Chondrocyte (in vitro differentiated cells): ENCODE results near the gene PSENEN. TPM values are rescaled to one million over a fixed set of nuclear protein-coding genes. Genes with fewer than 3 reads are reported as not detected.

Experiments used
- DNase-seq: peaks from one replicate; pipeline ENCODE4 v3.0.0; 2021; ENCODE audit warnings: mixed read lengths, low spot score
- H3K27ac Mint-ChIP-seq: one replicate; pipeline ENCODE4 v1.8.0; 2021; ENCODE audit warnings: mild to moderate bottlenecking, moderate library complexity, mixed read lengths; ENCODE audit not compliant: unreplicated experiment
- H3K27me3 Mint-ChIP-seq: 2 replicates; pipeline ENCODE4 v1.8.0; 2021; ENCODE audit warnings: low read depth, mixed read lengths
- H3K36me3 Mint-ChIP-seq: 2 replicates; pipeline ENCODE4 v1.8.0; 2021; ENCODE audit warnings: low read depth, mixed read lengths
- H3K4me1 Mint-ChIP-seq: 2 replicates; pipeline ENCODE4 v1.8.0; 2021; ENCODE audit warnings: low read depth, mild to moderate bottlenecking, mixed read lengths
- H3K4me3 Mint-ChIP-seq: one replicate; pipeline ENCODE4 v1.8.0; 2021; ENCODE audit warnings: mild to moderate bottlenecking, moderate library complexity, mixed read lengths; ENCODE audit not compliant: unreplicated experiment
- H3K9me3 Mint-ChIP-seq: 2 replicates; pipeline ENCODE4 v1.8.0; 2021; ENCODE audit warnings: low read depth, mixed read lengths
- CTCF ChIP-seq: fragments of 200-600 bp; sonication (generic); IDR thresholded peaks from 2 replicates; pipeline ENCODE4 v1.5.0; 2021; ENCODE audit warnings: antibody characterized with exemption, mild to moderate bottlenecking, moderate library complexity
- total RNA-seq: library from RNA; stranded (reverse); gene quantifications from 3 replicates; pipeline ENCODE4 v1.2.1, GENCODE V29; 2021

Gene PSENEN
- total RNA-seq, 1 donor from 2014 or later: 59.9 TPM

GRCh38 chr19:35731779-35732405 is 13.6 kb upstream of the PSENEN start:
- Mint-ChIP-seq H3K9me3 (no peaks in the 10 kb centered on the region), H3K4me3 (no peak overlapping the region), H3K27ac (no peak overlapping the region), H3K27me3 (no peaks in the 10 kb centered on the region), H3K36me3 (peaks cover 48% of the 10 kb centered on the region), H3K4me1 (no peaks in the 10 kb centered on the region)
- no peak for DNase-seq
- no peak for TF ChIP-seq CTCF

- H3K9me3 Mint-ChIP-seq: no peaks in the 10 kb centered on the region
- no peaks in the 10 kb centered on the region for H3K4me1 Mint-ChIP-seq
- H3K4me3 Mint-ChIP-seq: no peak overlapping the region
- no peak for TF ChIP-seq CTCF
- H3K27me3 Mint-ChIP-seq: no peaks in the 10 kb centered on the region
- H3K27ac Mint-ChIP-seq: no peak overlapping the region
- DNase-seq: peak; percentile 89
- peaks cover 46% of the 10 kb centered on the region for H3K36me3 Mint-ChIP-seq
These were observed 12.8 kb upstream of the PSENEN start for GRCh38 chr19:35732540-35733179.

GRCh38 chr19:35733180-35734125 is 12.0 kb upstream of the PSENEN start:
- H3K4me3 Mint-ChIP-seq: no peak overlapping the region
- DNase-seq: peak; percentile 60
- H3K27me3 Mint-ChIP-seq: no peaks in the 10 kb centered on the region
- TF ChIP-seq CTCF: no peak
- peak overlapping the region; percentile 1 for H3K27ac Mint-ChIP-seq
- no peaks in the 10 kb centered on the region for H3K4me1 Mint-ChIP-seq
- H3K36me3 Mint-ChIP-seq: peaks cover 39% of the 10 kb centered on the region
- no peaks in the 10 kb centered on the region for H3K9me3 Mint-ChIP-seq

- no peak for TF ChIP-seq CTCF
- no peak overlapping the region for H3K4me3 Mint-ChIP-seq
- peaks cover 35% of the 10 kb centered on the region for H3K36me3 Mint-ChIP-seq
- no peaks in the 10 kb centered on the region for H3K27me3 Mint-ChIP-seq
- DNase-seq: no peak
- no peak overlapping the region for H3K27ac Mint-ChIP-seq
- H3K9me3 Mint-ChIP-seq: no peaks in the 10 kb centered on the region
- H3K4me1 Mint-ChIP-seq: no peaks in the 10 kb centered on the region
These were observed 11.2 kb upstream of the PSENEN start for GRCh38 chr19:35734273-35734672.

- no peak for TF ChIP-seq CTCF
- H3K27me3 Mint-ChIP-seq: no peaks in the 10 kb centered on the region
- no peak overlapping the region for H3K4me3 Mint-ChIP-seq
- H3K4me1 Mint-ChIP-seq: no peaks in the 10 kb centered on the region
- no peaks in the 10 kb centered on the region for H3K9me3 Mint-ChIP-seq
- DNase-seq: no peak
- no peak overlapping the region for H3K27ac Mint-ChIP-seq
- peaks cover 30% of the 10 kb centered on the region for H3K36me3 Mint-ChIP-seq
These were observed 10.6 kb upstream of the PSENEN start for GRCh38 chr19:35734889-35735288.
